Fibroblast of mammary gland (primary cell): Measurements from ENCODE around the gene FBXL17.
A peak's percentile ranks its signal among the peaks of the same experiment; 100 is the strongest.

Source experiments
- DNase-seq: peaks from one replicate; pipeline ENCODE4 v3.0.0-alpha.2; 2010; ENCODE audit warnings: low read depth
- H3K4me3 ChIP-seq: 2 replicates; pipeline ENCODE4 v1.5.1; 2011; ENCODE audit warnings: low read depth, mild to moderate bottlenecking, low read length, moderate library complexity; ENCODE audit not compliant: control insufficient read depth
- CTCF ChIP-seq: conservative IDR thresholded peaks from 2 replicates; pipeline ENCODE4 v1.5.1; 2011; ENCODE audit warnings: low read depth, low read length, inconsistent platforms; ENCODE audit not compliant: control insufficient read depth, insufficient read depth

FBXL17 gene

GRCh38 chr5:108260117-108260857 is 121.6 kb downstream of the FBXL17 start:
- H3K4me3 ChIP-seq, result no peak overlapping the region
- TF ChIP-seq CTCF, result peak; percentile 100
- DNase-seq, result peak; percentile 87

GRCh38 chr5:108259306-108259705 is 122.6 kb downstream of the FBXL17 start:
- DNase-seq, result peak; percentile 24
- no peak overlapping the region for H3K4me3 ChIP-seq
- no peak for TF ChIP-seq CTCF

- H3K4me3 ChIP-seq, result no peak overlapping the region
- DNase-seq, result no peak
- no peak for TF ChIP-seq CTCF
Measured at GRCh38 chr5:108257996-108258395, 123.9 kb downstream of the FBXL17 start.

- no peak for TF ChIP-seq CTCF
- no peak overlapping the region for H3K4me3 ChIP-seq
- no peak for DNase-seq
Measured at GRCh38 chr5:108255468-108255867, 126.4 kb downstream of the FBXL17 start.

GRCh38 chr5:108251350-108251749 is 130.5 kb downstream of the FBXL17 start:
- no peak overlapping the region for H3K4me3 ChIP-seq
- DNase-seq, result no peak
- no peak for TF ChIP-seq CTCF

GRCh38 chr5:108249785-108250426 is 132.0 kb downstream of the FBXL17 start:
- no peak for TF ChIP-seq CTCF
- no peak for DNase-seq
- no peak overlapping the region for H3K4me3 ChIP-seq
